K562 (cell line): ENCODE data around the gene PAFAH2. TPM values are rescaled to one million over a fixed set of nuclear protein-coding genes. Genes with fewer than 3 reads are reported as not detected.

ENCODE experiments used
- CXXC5 ChIP-seq: fragments of 250-450 bp; sonication (Bioruptor Pico); IDR thresholded peaks from 2 replicates; pipeline ENCODE4 v1.8.0; 2022; ENCODE audit warnings: inconsistent platforms, mild to moderate bottlenecking, moderate library complexity
- ERF ChIP-seq: fragments of 450-650 bp; formaldehyde crosslinking; IDR thresholded peaks from 2 replicates; pipeline ENCODE4 v1.4.0; 2020; ENCODE audit warnings: mild to moderate bottlenecking, mixed read lengths
- ETV1 ChIP-seq: fragments of 450-650 bp; conservative IDR thresholded peaks from 2 replicates; pipeline ENCODE4 v1.6.1; 2016; ENCODE audit warnings: missing genetic modification characterization, control low read depth, low read depth, missing compliant biosample characterization
- HMG20B ChIP-seq: fragments of 250-450 bp; sonication (Bioruptor Pico); IDR thresholded peaks from 2 replicates; pipeline ENCODE4 v1.5.0; 2021; ENCODE audit warnings: mild to moderate bottlenecking
- HNRNPLL ChIP-seq: fragments of 200-400 bp; formaldehyde crosslinking; IDR thresholded peaks from 2 replicates; pipeline ENCODE4 v1.6.1; 2017; ENCODE audit warnings: low read length, low read depth, mild to moderate bottlenecking; ENCODE audit not compliant: poor library complexity, severe bottlenecking
- KLF13 ChIP-seq: fragments of 450-650 bp; IDR thresholded peaks from 2 replicates; pipeline ENCODE4 v1.6.1; 2016; ENCODE audit warnings: missing genetic modification characterization, low read depth, mild to moderate bottlenecking, missing compliant biosample characterization, moderate library complexity, borderline replicate concordance
- MEIS2 ChIP-seq: fragments of 450-650 bp; IDR thresholded peaks from 2 replicates; pipeline ENCODE4 v1.6.1; 2014; ENCODE audit warnings: mild to moderate bottlenecking; ENCODE audit not compliant: partially characterized antibody
- MIER1 ChIP-seq: fragments of 450-650 bp; IDR thresholded peaks from 2 replicates; pipeline ENCODE4 v1.6.1; 2016; ENCODE audit warnings: antibody characterized with exemption, mild to moderate bottlenecking, low read depth
- PCBP1 ChIP-seq: fragments of 200-400 bp; formaldehyde crosslinking; IDR thresholded peaks from 2 replicates; pipeline ENCODE4 v1.6.1; 2018; ENCODE audit warnings: mild to moderate bottlenecking, low read depth, low read length; ENCODE audit not compliant: poor library complexity, severe bottlenecking
- PML ChIP-seq: IDR thresholded peaks from 2 replicates; pipeline ENCODE4 v1.6.1; 2012; ENCODE audit warnings: low read length, inconsistent platforms
- POLR2B ChIP-seq: fragments of 450-650 bp; IDR thresholded peaks from 2 replicates; pipeline ENCODE4 v1.6.1; 2018; ENCODE audit warnings: low read depth; ENCODE audit not compliant: partially characterized antibody
- PTTG1 ChIP-seq: fragments of 450-650 bp; IDR thresholded peaks from 2 replicates; pipeline ENCODE4 v1.6.1; 2016; ENCODE audit warnings: low read depth, mild to moderate bottlenecking, missing genetic modification characterization, missing compliant biosample characterization
- SIN3B ChIP-seq: fragments of 450-650 bp; IDR thresholded peaks from 2 replicates; pipeline ENCODE4 v1.6.1; 2017; ENCODE audit warnings: low read depth, mild to moderate bottlenecking, moderate library complexity
- SMARCB1 ChIP-seq: IDR thresholded peaks from 2 replicates; pipeline ENCODE4 v1.6.1; 2011; ENCODE audit warnings: improper control_type of control experiment, low read depth; ENCODE audit not compliant: insufficient read length
- SMARCC2 ChIP-seq: fragments of 450-650 bp; IDR thresholded peaks from 2 replicates; pipeline ENCODE4 v1.6.1; 2017; ENCODE audit warnings: antibody characterized with exemption, moderate library complexity, mild to moderate bottlenecking, low read depth
- SOX6 ChIP-seq: fragments of 450-650 bp; IDR thresholded peaks from 2 replicates; pipeline ENCODE4 v1.6.1; 2014; ENCODE audit warnings: mild to moderate bottlenecking
- TCF7 ChIP-seq: sonication (generic); IDR thresholded peaks from 2 replicates; pipeline ENCODE4 v1.6.1; 2016; ENCODE audit warnings: antibody characterized with exemption, borderline replicate concordance
- TEAD1 ChIP-seq, 2 experiments: fragments of 450-650 bp in 1 of 2; sonication (generic) in 1 of 2; formaldehyde crosslinking; IDR thresholded peaks; 2 replicates each; pipeline versions ENCODE4 v1.4.0 to v1.8.0; 2020 to 2022; ENCODE audit warnings: mild to moderate bottlenecking in 2 of 2, missing genetic modification reagents in 1 of 2
- TSC22D4 ChIP-seq: fragments of 450-650 bp; IDR thresholded peaks from 2 replicates; pipeline ENCODE4 v1.6.1; 2016; ENCODE audit warnings: missing genetic modification characterization, missing biosample characterization, control low read depth
- U2AF1 ChIP-seq: fragments of 200-400 bp; formaldehyde crosslinking; optimal IDR thresholded peaks from 2 replicates; pipeline ENCODE3; 2017; ENCODE audit warnings: mild to moderate bottlenecking, low read depth, low read length, moderate library complexity
- ZNF561 ChIP-seq: fragments of 450-650 bp; formaldehyde crosslinking; conservative IDR thresholded peaks from 2 replicates; pipeline ENCODE4 v1.4.0; 2020; ENCODE audit warnings: mild to moderate bottlenecking, moderate library complexity
- ZNF766 ChIP-seq: fragments of 200-800 bp; sonication (Bioruptor generic); conservative IDR thresholded peaks from 2 replicates; pipeline ENCODE4 v1.6.1; 2016; ENCODE audit warnings: missing genetic modification characterization, missing compliant biosample characterization
- polyA plus RNA-seq, 8 experiments: library from polyadenylated mRNA; depleted of rRNA in 4 of 8; stranded (reverse) in 5 of 8; unstranded in 3 of 8; fragments of >200 nt; fragmentation: Nextera tagmentation in 2 of 8; fragmentation: Illumina TruSeq in 1 of 8; extraction: Ambion mirVana in 2 of 8; extraction: Trizol in 1 of 8; gene quantifications; 2 replicates each; pipeline versions ENCODE4 v1.2.1 to v1.2.3, GENCODE V29; 2011 to 2014; ENCODE audit warnings: inconsistent platforms in 1 of 8, missing spikeins in 1 of 8
- total RNA-seq, 7 experiments: library from RNA; depleted of rRNA in 6 of 7; stranded (reverse); fragments of >200 nt in 6 of 7; fragmentation: Illumina TruSeq in 2 of 7; extraction: Trizol in 2 of 7; gene quantifications; 2 replicates each; pipeline versions ENCODE4 v1.2.1 to v1.2.3, GENCODE V29; 2011 to 2021; ENCODE audit warnings: low replicate concordance in 1 of 7
- TF ChIP-seq, protein P1 (sequence below): sonication (generic); formaldehyde crosslinking; IDR thresholded peaks from 2 replicates; pipeline ENCODE4 v1.4.0; 2020; ENCODE audit warnings: mild to moderate bottlenecking, missing genetic modification reagents
- TF ChIP-seq, protein P2 (sequence below): sonication (generic); formaldehyde crosslinking; IDR thresholded peaks from 2 replicates; pipeline ENCODE4 v1.5.0; 2020; ENCODE audit warnings: missing genetic modification reagents
- TF ChIP-seq, protein P3 (sequence below), 2 experiments: fragments of 250-450 bp in 1 of 2; fragments of 450-650 bp in 1 of 2; sonication (Bioruptor Pico) in 1 of 2; IDR thresholded peaks; 2 replicates each; pipeline versions ENCODE4 v1.6.1 to v1.8.0; 2016 to 2021; ENCODE audit warnings: mild to moderate bottlenecking in 2 of 2, moderate library complexity in 2 of 2, missing compliant biosample characterization in 1 of 2, missing genetic modification characterization in 1 of 2

Gene PAFAH2
- total and polyA plus RNA-seq, 9 of the 15 experiments (the other 6 are each of a cell fraction or from before 2014, with no cell fraction given): 4.2 to 10.9 (median 6.8) TPM

DNA sequence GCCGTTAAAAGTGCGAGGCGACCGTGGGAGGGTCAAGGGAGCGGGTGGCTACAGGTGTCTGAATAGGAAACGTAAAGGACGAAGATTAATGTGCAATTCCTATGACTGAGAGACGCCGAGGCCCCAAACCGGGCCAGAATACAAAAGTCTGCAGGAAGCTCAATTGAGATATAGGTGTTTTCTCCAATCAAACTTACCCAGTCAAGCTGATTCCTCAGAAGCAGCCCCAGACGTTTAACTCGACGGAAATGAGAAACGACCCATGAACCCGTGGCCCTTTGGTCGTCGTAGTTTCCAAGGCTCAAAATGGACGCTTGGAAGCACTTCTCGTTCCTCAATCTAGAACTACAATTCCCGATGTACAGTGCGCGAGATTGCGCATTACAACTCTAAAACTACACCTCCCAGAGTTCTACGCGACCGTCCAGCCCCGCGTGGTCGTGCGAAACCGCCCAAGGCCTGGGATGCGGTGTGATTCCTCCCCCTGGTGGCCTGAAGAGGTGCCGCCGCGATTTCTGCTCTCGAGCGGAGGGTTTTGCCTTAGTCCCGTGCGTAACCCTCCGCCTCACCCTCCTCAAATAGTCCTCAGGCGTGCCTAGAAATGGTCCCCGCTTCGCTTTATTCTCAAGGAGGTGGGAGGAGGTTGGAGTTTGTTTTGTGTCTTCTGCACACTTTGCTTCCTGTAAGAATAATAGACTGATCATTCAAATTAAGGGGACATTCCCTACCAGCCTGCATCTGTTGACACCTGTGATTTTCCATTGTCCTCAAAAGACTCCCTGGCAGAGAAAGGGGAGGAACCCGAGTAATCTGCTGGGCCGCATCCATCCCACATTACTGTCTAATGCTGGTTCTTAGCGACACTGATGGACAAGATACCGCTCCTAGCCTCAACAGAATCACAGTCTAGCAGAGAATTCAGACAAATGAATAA lies at the start of gene PAFAH2 (continued):
- peak; percentile 46 for TF ChIP-seq POLR2B
- TF ChIP-seq, protein P1, sequence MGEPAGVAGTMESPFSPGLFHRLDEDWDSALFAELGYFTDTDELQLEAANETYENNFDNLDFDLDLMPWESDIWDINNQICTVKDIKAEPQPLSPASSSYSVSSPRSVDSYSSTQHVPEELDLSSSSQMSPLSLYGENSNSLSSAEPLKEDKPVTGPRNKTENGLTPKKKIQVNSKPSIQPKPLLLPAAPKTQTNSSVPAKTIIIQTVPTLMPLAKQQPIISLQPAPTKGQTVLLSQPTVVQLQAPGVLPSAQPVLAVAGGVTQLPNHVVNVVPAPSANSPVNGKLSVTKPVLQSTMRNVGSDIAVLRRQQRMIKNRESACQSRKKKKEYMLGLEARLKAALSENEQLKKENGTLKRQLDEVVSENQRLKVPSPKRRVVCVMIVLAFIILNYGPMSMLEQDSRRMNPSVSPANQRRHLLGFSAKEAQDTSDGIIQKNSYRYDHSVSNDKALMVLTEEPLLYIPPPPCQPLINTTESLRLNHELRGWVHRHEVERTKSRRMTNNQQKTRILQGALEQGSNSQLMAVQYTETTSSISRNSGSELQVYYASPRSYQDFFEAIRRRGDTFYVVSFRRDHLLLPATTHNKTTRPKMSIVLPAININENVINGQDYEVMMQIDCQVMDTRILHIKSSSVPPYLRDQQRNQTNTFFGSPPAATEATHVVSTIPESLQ (CRISPR knock-in tag): no peak
- TF ChIP-seq PCBP1: peak; percentile 63
- TF ChIP-seq PML: peak; percentile 68; the same call in 1 of the 2 replicates
- no peak for TF ChIP-seq U2AF1
- TF ChIP-seq TCF7: peak; percentile 82; the same call in 1 of the 2 replicates
- TF ChIP-seq CXXC5 (CRISPR knock-in tag): peak; percentile 99
- TF ChIP-seq ETV1: peak; percentile 79
- peak; percentile 67 for TF ChIP-seq MEIS2
- peak; percentile 77; the same call in 1 of the 2 replicates for TF ChIP-seq MIER1
- peak; percentile 94 for TF ChIP-seq SOX6
- TF ChIP-seq TEAD1 (CRISPR knock-in tag; IDR thresholded peaks at IDR 0.05): peak; percentile 52 to 91; a peak in 2 of 4 replicates
- peak; percentile 65; the same call in 1 of the 2 replicates for TF ChIP-seq SMARCC2
- TF ChIP-seq SMARCB1: peak; percentile 41
- peak; percentile 57; the same call in 1 of the 2 replicates for TF ChIP-seq SIN3B
- TF ChIP-seq ZNF561 (CRISPR knock-in tag): no peak
- TF ChIP-seq ZNF766 (CRISPR knock-in tag): peak; percentile 99
- TF ChIP-seq, protein P2, sequence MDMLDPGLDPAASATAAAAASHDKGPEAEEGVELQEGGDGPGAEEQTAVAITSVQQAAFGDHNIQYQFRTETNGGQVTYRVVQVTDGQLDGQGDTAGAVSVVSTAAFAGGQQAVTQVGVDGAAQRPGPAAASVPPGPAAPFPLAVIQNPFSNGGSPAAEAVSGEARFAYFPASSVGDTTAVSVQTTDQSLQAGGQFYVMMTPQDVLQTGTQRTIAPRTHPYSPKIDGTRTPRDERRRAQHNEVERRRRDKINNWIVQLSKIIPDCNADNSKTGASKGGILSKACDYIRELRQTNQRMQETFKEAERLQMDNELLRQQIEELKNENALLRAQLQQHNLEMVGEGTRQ (CRISPR knock-in tag): peak; percentile 94
- TF ChIP-seq, protein P3, sequence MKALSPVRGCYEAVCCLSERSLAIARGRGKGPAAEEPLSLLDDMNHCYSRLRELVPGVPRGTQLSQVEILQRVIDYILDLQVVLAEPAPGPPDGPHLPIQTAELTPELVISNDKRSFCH (CRISPR knock-in tag; IDR thresholded peaks at IDR 0.05): no peak
- TF ChIP-seq, protein P3 (tag; IDR thresholded peaks at IDR 0.05): peak; percentile 98
- TF ChIP-seq ERF (CRISPR knock-in tag): peak; percentile 46; the same call in 1 of the 2 replicates
- peak; percentile 64; the same call in 1 of the 2 replicates for TF ChIP-seq HMG20B (CRISPR knock-in tag)
- no peak for TF ChIP-seq HNRNPLL
- no peak for TF ChIP-seq TSC22D4 (tag)
- TF ChIP-seq PTTG1 (tag): peak; percentile 62
- TF ChIP-seq KLF13 (tag): peak; percentile 96
